NB4 (cell line): ENCODE results near the gene BCKDHB.

Source experiments
- DNase-seq: peaks from one replicate; pipeline ENCODE4 v3.0.0; 2010; ENCODE audit warnings: low read depth
- H3K4me3 ChIP-seq: one replicate; pipeline ENCODE4 v1.5.1; 2011; ENCODE audit warnings: mild to moderate bottlenecking, low read depth, low read length, moderate library complexity
- MYC ChIP-seq: IDR thresholded peaks from 2 replicates; pipeline ENCODE4 v1.6.1; 2011; ENCODE audit warnings: low read depth, low read length
- POLR2A ChIP-seq: IDR thresholded peaks from 2 replicates; pipeline ENCODE4 v1.6.1; 2011; ENCODE audit warnings: mild to moderate bottlenecking; ENCODE audit not compliant: insufficient read length; ENCODE audit errors: extremely low read depth
- TF ChIP-seq, protein P1 (sequence below): IDR thresholded peaks from one replicate; pipeline ENCODE4 v1.5.1; 2012; ENCODE audit warnings: low read depth, low read length
- TF ChIP-seq, protein P2 (sequence below): IDR thresholded peaks from 2 replicates; pipeline ENCODE4 v1.6.1; 2011; ENCODE audit warnings: low read depth, low read length

Gene BCKDHB

DNA sequence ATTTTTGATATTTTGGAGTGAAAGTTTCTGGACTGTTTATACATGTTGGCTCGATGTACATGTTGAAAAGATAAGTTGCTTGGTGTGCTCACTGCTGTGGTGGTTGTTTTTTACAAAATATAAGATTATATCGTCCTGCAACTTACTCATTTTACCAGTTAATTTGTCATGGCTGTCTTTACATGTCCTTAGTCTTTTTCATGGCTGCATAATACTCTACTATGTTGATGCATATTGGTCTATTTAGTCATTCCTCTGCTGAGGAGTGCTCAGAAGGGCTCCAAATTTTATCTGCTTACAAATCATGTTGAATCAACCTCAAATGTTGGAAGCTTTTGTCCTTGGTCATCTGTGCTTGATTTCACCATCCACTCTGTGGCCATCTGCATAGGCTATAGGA, 164.6 kb downstream of the BCKDHB start:
- no peak overlapping the region for H3K4me3 ChIP-seq
- DNase-seq, result no peak
- TF ChIP-seq, protein P1, sequence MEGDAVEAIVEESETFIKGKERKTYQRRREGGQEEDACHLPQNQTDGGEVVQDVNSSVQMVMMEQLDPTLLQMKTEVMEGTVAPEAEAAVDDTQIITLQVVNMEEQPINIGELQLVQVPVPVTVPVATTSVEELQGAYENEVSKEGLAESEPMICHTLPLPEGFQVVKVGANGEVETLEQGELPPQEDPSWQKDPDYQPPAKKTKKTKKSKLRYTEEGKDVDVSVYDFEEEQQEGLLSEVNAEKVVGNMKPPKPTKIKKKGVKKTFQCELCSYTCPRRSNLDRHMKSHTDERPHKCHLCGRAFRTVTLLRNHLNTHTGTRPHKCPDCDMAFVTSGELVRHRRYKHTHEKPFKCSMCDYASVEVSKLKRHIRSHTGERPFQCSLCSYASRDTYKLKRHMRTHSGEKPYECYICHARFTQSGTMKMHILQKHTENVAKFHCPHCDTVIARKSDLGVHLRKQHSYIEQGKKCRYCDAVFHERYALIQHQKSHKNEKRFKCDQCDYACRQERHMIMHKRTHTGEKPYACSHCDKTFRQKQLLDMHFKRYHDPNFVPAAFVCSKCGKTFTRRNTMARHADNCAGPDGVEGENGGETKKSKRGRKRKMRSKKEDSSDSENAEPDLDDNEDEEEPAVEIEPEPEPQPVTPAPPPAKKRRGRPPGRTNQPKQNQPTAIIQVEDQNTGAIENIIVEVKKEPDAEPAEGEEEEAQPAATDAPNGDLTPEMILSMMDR, result no peak
- TF ChIP-seq, protein P2, sequence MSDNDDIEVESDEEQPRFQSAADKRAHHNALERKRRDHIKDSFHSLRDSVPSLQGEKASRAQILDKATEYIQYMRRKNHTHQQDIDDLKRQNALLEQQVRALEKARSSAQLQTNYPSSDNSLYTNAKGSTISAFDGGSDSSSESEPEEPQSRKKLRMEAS, result no peak
- TF ChIP-seq MYC (no peak), POLR2A (no peak)

DNA sequence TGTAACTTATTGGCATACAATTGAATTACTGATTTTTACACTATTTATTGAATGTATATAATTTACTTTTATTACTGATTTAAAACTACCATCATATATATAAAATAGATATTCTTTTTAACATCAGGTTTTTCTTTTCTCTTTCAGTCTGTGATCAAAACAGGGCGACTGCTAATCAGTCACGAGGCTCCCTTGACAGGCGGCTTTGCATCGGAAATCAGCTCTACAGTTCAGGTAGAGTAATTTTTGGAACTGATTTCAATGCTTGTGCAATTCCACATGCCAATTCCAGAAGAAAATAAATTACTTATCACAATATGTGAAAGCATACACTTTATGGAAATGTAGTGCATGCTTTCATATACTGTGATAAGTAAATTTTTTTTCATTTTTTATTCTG, 166.5 kb downstream of the BCKDHB start:
- TF ChIP-seq MYC (no peak), POLR2A (no peak)
- TF ChIP-seq, protein P2, result no peak
- TF ChIP-seq, protein P1, result no peak
- no peak for DNase-seq
- no peak overlapping the region for H3K4me3 ChIP-seq

DNA sequence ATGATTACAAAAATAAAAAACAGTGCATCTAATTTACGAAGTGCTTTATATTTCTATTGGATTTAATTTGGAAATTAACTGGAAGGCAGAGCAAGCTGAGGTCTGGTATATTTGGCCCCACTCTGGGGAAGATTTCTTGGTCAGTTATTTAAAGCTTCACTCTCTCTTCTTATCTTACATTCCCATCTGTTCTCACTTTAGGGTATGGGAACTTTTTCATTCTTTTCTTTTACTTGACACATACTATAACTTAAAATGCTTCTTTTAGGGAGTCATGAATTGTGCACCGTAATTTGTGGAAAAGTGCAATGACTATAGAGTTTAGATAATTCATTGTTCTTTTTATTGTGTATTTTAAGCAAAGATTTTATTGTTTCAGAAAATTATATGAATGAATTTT, 170.4 kb downstream of the BCKDHB start:
- no peak overlapping the region for H3K4me3 ChIP-seq
- DNase-seq, result no peak
- TF ChIP-seq, protein P1, result no peak
- TF ChIP-seq MYC, result no peak
- TF ChIP-seq, protein P2, result no peak

DNA sequence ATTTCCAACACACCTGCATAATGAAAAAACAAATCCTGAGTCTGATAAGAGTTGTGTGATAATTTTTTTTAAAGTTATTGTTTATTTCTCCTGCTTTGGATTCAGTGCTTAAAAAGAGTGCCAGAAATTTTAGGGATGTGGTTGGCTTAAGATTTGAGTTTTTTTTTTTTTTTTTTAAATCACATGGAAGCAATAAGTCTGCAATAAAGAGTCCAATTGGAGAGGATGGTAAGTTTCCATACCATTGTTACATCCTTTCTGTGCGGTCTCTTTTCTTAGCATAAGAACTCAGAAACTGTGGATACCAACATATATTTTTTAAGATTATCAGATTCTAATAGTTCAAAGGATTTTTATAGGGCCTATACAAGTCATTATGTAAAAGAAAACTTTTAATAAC, 171.0 kb downstream of the BCKDHB start:
- DNase-seq, result no peak
- TF ChIP-seq, protein P2, result no peak
- TF ChIP-seq, protein P1, result no peak
- H3K4me3 ChIP-seq, result no peak overlapping the region

DNA sequence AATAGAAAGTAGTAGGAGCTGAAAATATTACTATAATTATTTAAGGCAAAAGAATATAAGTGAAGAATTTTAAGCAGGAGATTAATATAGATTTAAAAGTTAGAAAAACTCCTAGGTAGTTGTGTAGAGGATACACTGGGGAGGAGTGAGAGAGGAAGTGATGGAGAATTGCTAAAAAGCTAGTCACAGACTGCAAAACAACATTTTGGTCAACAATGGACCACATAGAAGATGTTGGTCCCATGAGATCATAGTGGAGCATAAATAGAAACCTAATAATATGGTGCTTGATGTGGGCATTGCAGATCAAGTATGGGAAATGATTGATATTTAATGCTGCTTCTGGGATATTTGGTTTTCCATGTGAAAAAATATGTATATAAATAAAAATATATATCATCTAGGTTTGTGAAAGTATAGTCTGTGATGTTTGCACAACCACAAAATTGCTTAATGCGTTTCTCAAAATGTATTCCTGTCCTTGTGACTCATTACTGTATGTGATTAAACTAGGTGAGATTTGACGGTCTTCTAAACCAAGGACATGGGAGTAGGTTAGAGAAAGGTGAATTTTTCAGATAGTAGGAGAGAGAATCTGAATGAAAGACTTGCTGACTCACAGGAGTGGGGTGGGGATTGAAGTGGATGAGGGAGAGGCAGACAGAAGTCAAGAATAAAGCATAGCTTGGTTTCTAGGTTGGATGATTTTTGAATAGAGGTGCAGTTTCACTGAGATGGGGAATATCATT, 174.0 kb downstream of the BCKDHB start:
- peak; percentile 6 for DNase-seq
- TF ChIP-seq MYC, result no peak
- no peak for TF ChIP-seq POLR2A
- TF ChIP-seq, protein P2, result no peak
- TF ChIP-seq, protein P1, result no peak
- no peak overlapping the region for H3K4me3 ChIP-seq

DNA sequence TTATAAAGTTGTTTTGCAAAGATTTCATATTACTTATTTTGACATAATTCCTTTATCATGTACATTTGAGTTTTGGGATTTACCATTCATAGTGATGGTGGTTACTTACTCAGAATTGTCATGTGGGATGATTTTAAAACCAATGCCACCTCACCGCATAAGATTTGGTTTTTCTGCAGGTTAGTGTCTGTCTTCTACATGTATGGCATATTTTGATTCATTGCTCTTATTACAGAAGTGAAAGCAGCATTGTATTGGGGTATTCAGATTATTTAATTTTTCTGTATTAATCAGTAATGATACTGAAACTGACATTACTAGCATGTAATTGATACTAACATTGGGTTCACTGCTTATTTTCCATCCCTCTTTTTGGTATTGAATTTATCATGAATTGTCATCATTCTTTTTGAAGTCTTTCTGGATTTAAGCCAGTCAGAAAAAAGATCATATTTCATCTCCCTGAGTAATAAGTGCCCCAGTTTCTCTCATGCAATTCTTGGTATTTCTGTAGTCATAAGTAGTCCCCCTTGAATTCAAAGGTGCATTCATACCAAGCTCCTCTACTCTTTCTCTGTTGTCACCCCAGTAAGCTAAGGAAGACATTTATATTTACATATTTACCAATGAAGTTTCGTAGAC, 176.6 kb downstream of the BCKDHB start:
- TF ChIP-seq, protein P2, result no peak
- no peak for TF ChIP-seq MYC
- no peak for TF ChIP-seq POLR2A
- DNase-seq, result no peak
- H3K4me3 ChIP-seq, result no peak overlapping the region
